HG03442 (cell line): Measurements from ENCODE around the gene SELENOP.
"Not testable (repeated sequence)": the region's sequence is repeated elsewhere in the genome, so short reads cannot be mapped to it uniquely, and the experiment has no call there.

ENCODE experiments used
- ATAC-seq: cut with Tn5 transposase; IDR thresholded peaks from one replicate; pipeline ENCODE4 v1.9.1; 2021; ENCODE audit warnings: mild to moderate bottlenecking, moderate library complexity; ENCODE audit not compliant: unreplicated experiment

The SELENOP gene

GRCh38 chr5:42826757-42827515 is 15.2 kb upstream of the SELENOP start:
- no peak for ATAC-seq

GRCh38 chr5:42825422-42826148 is 13.9 kb upstream of the SELENOP start:
- ATAC-seq = no peak

- ATAC-seq = no peak
Measured at GRCh38 chr5:42824347-42824976, 12.8 kb upstream of the SELENOP start.

- ATAC-seq = no peak
Measured at GRCh38 chr5:42822548-42822947, 10.9 kb upstream of the SELENOP start.

GRCh38 chr5:42819745-42820144 is 8.1 kb upstream of the SELENOP start:
- no peak for ATAC-seq

GRCh38 chr5:42816546-42816945 is 4.9 kb upstream of the SELENOP start:
- ATAC-seq = not testable (repeated sequence)

GRCh38 chr5:42813533-42813932 is 1.8 kb upstream of the SELENOP start:
- no peak for ATAC-seq

GRCh38 chr5:42812620-42813019 is 928 bp upstream of the SELENOP start:
- ATAC-seq = no peak

GRCh38 chr5:42810834-42811590 is 680 bp downstream of the SELENOP start:
- ATAC-seq = no peak

GRCh38 chr5:42808888-42809611 is 2.6 kb downstream of the SELENOP start:
- ATAC-seq = no peak

GRCh38 chr5:42807722-42808447 is 3.8 kb downstream of the SELENOP start:
- ATAC-seq = no peak

GRCh38 chr5:42806701-42807262 is 4.9 kb downstream of the SELENOP start:
- ATAC-seq = no peak

GRCh38 chr5:42806004-42806700 is 5.5 kb downstream of the SELENOP start:
- no peak for ATAC-seq

GRCh38 chr5:42804717-42805339 is 6.9 kb downstream of the SELENOP start:
- ATAC-seq = no peak

GRCh38 chr5:42801516-42802166 is 10.1 kb downstream of the SELENOP start:
- ATAC-seq = no peak

GRCh38 chr5:42800748-42801330 is 10.9 kb downstream of the SELENOP start:
- no peak for ATAC-seq

GRCh38 chr5:42799668-42800114 is 12.0 kb downstream of the SELENOP start:
- ATAC-seq = no peak

GRCh38 chr5:42799241-42799608 is 12.5 kb downstream of the SELENOP start:
- ATAC-seq = no peak
